HG03521 (cell line): ENCODE results near the gene PLGRKT.
"Not testable (repeated sequence)": the region's sequence is repeated elsewhere in the genome, so short reads cannot be mapped to it uniquely, and the experiment has no call there.

Source experiments
- ATAC-seq: cut with Tn5 transposase; IDR thresholded peaks from one replicate; pipeline ENCODE4 v1.9.1; 2021; ENCODE audit warnings: mild to moderate bottlenecking, moderate library complexity; ENCODE audit not compliant: unreplicated experiment

Gene PLGRKT

DNA sequence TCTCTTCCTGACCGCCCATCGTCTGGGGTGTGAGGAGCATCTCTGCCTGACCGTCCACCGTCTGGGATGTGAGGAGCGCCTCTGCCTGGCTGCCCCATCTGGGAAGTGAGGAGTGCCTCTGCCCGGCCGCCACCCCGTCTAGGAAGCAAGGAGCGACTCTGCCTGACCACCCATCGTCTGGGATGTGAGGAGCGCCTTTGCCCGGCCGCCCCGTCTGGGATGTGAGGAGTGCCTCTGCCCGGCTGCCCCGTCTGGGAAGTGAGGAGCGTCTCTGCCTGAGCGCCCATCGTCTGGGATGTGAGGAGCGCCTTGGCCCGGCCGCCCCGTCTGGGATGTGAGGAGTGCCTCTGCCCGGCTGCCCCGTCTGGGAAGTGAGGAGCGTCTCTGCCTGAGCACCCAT is 4.4 kb downstream of the PLGRKT start:
- ATAC-seq, result not testable (repeated sequence)

GRCh38 chr9:5432890-5433289 is 4.8 kb downstream of the PLGRKT start:
- not testable (repeated sequence) for ATAC-seq

- ATAC-seq, result no peak
These were observed 6.8 kb downstream of the PLGRKT start for GRCh38 chr9:5430912-5431311.

DNA sequence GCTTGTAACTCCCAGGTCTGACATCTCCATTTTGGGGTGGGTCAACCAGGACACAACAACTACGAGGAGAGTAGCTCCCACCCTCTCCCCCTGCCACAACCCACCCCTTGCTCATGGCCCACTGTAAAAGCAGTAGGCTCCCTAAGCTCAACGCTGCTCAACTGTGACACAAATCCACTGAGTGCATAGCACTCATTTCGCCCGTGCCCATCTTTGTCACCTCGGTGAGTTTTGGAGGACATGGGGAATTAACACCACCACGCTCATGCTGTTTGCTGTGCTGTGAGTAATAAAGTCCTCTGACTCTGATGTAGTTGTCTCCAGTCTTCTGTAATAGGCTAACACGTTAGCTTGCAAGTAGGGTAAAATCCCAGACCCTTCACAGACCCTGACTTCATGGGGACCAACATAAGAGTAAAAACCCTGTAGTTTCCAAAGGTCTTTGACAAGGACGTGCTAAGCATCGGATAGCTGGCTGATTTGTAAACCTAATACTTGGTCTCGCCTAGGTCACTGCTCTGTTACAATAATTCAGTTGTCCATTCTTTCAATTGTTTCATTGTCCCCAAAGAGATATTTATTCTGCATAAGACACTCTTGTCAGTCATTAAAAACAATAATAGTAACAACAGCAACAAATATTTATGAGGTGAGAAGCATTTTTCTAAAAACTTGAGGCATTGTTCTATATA is 7.7 kb downstream of the PLGRKT start:
- ATAC-seq, result no peak

- no peak for ATAC-seq
These were observed 8.8 kb downstream of the PLGRKT start for GRCh38 chr9:5428794-5429528.

- ATAC-seq, result no peak
These were observed 9.6 kb downstream of the PLGRKT start for GRCh38 chr9:5428172-5428571.

GRCh38 chr9:5427005-5427404 is 10.7 kb downstream of the PLGRKT start:
- no peak for ATAC-seq

DNA sequence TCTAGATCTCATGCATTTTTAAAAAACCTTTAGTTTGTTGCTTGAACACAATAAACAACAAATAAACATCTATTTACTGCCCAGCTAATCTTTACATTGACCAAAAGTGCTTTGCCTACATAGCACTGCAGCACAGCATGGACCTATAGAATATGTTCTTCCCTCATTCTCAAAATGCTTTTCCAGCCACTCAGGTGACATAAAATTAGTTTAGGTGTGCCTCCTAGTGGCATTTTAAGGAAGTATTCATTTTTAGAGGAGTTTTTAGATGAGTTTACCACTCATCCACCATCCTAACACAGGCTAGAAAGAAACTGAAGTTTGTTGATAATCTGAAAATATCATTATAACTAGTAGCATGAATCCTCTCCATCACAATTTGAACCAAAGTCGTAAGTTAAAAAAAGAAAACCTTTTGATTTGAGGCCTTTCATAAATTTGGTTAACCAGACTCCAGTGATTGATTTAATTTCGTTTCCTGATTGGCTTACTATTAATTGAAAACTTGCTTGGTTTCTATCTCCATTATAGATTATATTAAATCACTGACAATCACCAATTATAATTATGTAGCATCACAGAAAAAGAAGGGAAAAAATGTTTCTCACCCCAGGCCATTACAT is 12.6 kb downstream of the PLGRKT start:
- no peak for ATAC-seq

DNA sequence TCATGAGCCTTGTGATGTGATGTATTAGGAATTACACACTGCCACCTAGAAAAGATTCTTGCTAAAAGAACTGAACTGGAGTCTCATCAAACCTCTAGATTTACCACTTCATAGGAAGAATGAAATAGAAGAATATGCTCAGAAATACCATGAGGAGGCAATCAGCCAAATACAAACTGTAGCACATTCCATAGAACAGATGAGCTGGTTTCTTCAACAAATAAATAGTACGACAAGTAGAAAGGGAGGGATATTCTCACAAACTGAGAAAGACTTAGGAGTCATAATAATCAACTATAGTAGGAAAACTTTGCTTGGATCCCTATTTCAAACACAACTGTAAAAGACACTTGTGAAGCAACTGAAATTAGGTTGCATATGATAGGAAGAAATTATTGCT is 15.4 kb downstream of the PLGRKT start:
- no peak for ATAC-seq

- ATAC-seq, result no peak
These were observed 16.6 kb downstream of the PLGRKT start for GRCh38 chr9:5421163-5421562.

- no peak for ATAC-seq
These were observed 17.7 kb downstream of the PLGRKT start for GRCh38 chr9:5419987-5420386.

DNA sequence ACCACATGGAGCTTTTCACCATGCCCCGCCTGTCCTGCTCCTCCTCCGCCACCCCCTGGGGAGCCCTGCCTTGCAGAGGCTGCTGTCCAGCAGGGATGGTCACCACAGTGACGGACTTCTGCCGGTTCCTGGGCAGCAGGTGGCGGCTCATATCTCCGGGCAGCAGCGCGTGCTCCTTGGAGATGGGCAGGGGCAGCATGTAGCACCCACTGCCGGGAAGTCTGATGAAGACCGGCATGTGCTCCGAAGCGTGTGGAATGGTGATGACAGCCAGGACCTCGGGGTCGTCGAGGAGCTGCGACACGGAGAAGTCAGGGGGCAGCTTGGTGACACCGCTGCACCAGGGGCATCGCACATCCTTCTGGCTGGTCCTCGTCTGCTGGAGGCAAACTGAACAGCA is 19.2 kb downstream of the PLGRKT start:
- ATAC-seq, result no peak

DNA sequence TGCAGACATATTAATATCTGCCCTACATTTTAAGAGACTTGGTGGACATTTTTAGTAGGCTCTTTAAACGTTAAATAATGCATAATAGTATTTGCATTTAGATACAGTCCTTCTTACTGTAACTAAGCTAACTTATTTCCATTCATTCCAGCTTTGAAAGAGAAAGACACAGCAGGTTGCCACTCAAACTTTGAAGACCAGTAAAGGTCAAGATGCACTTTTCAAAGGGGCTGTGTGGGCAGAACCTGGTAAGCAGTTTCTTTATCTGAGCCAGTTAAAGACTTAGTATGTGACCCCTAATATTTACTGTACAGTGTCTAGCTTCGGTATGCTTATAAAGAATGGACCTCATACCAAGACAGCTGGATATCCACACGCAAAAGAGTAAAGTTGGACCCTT is 20.8 kb downstream of the PLGRKT start:
- no peak for ATAC-seq

- ATAC-seq, result no peak
These were observed 29.1 kb downstream of the PLGRKT start for GRCh38 chr9:5408596-5408995.

- no peak for ATAC-seq
These were observed 35.5 kb downstream of the PLGRKT start for GRCh38 chr9:5402217-5402616.

DNA sequence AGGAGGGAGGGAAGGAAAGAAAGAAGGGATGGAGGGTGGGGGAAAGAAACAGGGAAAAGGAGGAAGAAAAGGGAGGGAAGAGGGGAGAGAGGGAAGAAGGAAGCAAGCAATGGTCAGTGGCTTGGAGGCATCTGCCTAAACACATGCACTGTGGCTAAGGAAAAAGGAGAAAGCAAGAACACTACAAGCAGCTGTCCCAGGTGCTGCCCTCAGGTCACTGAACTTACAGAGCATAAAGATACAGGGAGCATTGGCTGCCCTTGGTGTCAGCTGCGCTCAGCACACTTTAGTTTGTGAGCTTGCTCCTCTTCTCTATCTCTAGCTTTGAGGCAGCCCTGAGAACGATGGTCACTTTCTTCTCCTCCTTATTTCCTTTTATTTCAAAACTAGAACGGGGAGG is 40.2 kb downstream of the PLGRKT start:
- not testable (repeated sequence) for ATAC-seq

DNA sequence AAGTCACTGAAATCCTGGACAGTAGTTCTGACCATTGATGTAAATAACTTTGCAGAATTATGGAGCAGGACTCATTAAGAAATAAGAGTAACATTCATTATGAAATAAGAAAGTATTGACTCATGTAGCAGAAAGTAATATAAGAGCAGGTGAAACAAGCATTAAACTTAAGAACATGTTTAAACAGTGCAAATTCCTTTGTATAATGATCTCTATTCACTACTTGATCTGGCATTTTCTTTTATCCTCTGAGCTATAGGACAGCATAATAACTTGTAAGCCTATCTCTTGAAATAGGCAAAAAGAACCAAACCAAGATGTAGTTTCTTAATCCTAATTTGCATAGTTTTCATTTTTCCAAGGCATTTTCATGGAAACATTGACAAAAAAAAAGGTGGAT is 42.3 kb downstream of the PLGRKT start:
- ATAC-seq, result no peak

GRCh38 chr9:5393976-5394375 is 43.7 kb downstream of the PLGRKT start:
- not testable (repeated sequence) for ATAC-seq

DNA sequence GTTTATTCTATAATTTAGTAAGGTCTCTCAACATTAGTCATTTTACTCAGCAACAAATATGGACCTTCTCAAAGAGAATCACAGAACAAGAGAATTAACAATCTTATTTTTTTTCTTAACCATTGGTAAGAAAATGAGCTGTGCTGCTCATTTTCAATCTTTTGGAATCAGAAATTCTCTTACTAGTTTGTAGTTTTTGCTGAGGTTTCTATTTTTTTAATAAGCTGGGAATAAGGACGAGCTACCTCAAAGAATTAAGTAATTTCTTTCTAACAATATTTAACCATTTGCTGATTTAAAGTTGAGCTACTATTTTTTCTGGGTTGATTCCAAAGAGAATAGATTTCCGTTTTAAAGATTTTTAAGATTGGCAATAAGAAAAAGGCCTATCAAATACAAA is 44.2 kb downstream of the PLGRKT start:
- no peak for ATAC-seq

- ATAC-seq, result no peak
These were observed 45.4 kb downstream of the PLGRKT start for GRCh38 chr9:5392285-5392684.

GRCh38 chr9:5389109-5389732 is 48.5 kb downstream of the PLGRKT start:
- ATAC-seq, result no peak
